ENCODE results near the gene TMEM158. TPM values are rescaled to one million over a fixed set of nuclear protein-coding genes. Genes with fewer than 3 reads are reported as not detected.

TMEM158 gene
- polyA plus RNA-seq, 1 of the 3 experiments (the other 2 are of a cell fraction), result 76.4 TPM

- Histone ChIP-seq H2AFZ (ENCODE audit: low read depth) (no peak overlapping the region), H3K27ac (ENCODE audit: low read depth in 2 of 2, low read length in 1 of 2) (no peak overlapping the region; a peak in 1 of 4 replicates), H3K27me3 (ENCODE audit: insufficient read depth) (no peaks in the 10 kb centered on the region), H3K9ac (no peak overlapping the region), H3K4me2 (no peak overlapping the region), H3K36me3 (replicated peaks in 1 of 2; ENCODE audit: control insufficient read depth in 1 of 2, insufficient read depth in 2 of 2, low read length in 1 of 2) (no peaks in the 10 kb centered on the region), H3K9me2 (no peaks in the 10 kb centered on the region), H3K79me2 (ENCODE audit: insufficient read depth) (no peaks in the 10 kb centered on the region), H3K9me3 (no peaks in the 10 kb centered on the region), H3K4me1 (ENCODE audit: control insufficient read depth in 1 of 2, insufficient read depth in 2 of 2, low read depth in 1 of 2, low read length in 1 of 2) (peaks cover 0 to 2% of the 10 kb centered on the region in 2 experiments; a peak in 1 of 4 replicates), H3F3A (replicated peaks; ENCODE audit: insufficient read depth) (no peaks in the 10 kb centered on the region), H4K20me1 (ENCODE audit: insufficient read depth) (no peaks in the 10 kb centered on the region), H3K4me3 (ENCODE audit: low read depth in 2 of 2, low read length in 1 of 2) (no peak overlapping the region)
- TF ChIP-seq SIN3A (IDR thresholded peaks at IDR 0.05; ENCODE audit: borderline replicate concordance, low read depth, low read length) (no peak), ELF1 (IDR thresholded peaks at IDR 0.05) (no peak), TCF12 (IDR thresholded peaks at IDR 0.05) (peak; percentile 27; the same call in 1 of the 2 replicates), GATA2 (CRISPR knock-in tag; IDR thresholded peaks at IDR 0.05) (no peak)
- no peak for DNase-seq
- WGBS (ENCODE audit: low lambda C conversion rate), result 74% methylated on average over 8 of the region's 8 CpGs
- ChIA-PET CTCF (interaction anchor here (0.9 to 2.0 kb wide), 3 partner anchors 21 to 148 kb away, joined by 3 to 9 read pairs (median 3); no protein-coding TSS in a partner anchor), POLR2A (interaction anchor here (0.7 kb wide), 1 partner anchor 287 kb away, joined by 8 read pairs; no protein-coding TSS in a partner anchor)
Observed at GRCh38 chr3:45188719-45189659, 37.1 kb downstream of the TMEM158 start.

- H3K4me3 ChIP-seq (ENCODE audit: low read depth in 2 of 2, low read length in 1 of 2), result no peak overlapping the region
- WGBS (ENCODE audit: low lambda C conversion rate), result 88% methylated on average over 3 of the region's 3 CpGs
- no peaks in the 10 kb centered on the region for H4K20me1 ChIP-seq (ENCODE audit: insufficient read depth)
- no peaks in the 10 kb centered on the region for H3K9me2 ChIP-seq
- no peak overlapping the region for H3K9ac ChIP-seq
- H3K36me3 ChIP-seq (replicated peaks in 1 of 2; ENCODE audit: control insufficient read depth in 1 of 2, insufficient read depth in 2 of 2, low read length in 1 of 2), result no peaks in the 10 kb centered on the region
- H3K4me1 ChIP-seq (ENCODE audit: control insufficient read depth in 1 of 2, insufficient read depth in 2 of 2, low read depth in 1 of 2, low read length in 1 of 2), result peaks cover 5 to 12% of the 10 kb centered on the region in 2 experiments; a peak in 2 of 4 replicates
- H3K4me2 ChIP-seq, result no peak overlapping the region
- H3K9me3 ChIP-seq, result no peaks in the 10 kb centered on the region
- H3K27me3 ChIP-seq (ENCODE audit: insufficient read depth), result no peaks in the 10 kb centered on the region
- ChIA-PET CTCF (interaction anchor here (1.6 kb wide), 1 partner anchor 22 kb away, joined by 3 read pairs; no protein-coding TSS in a partner anchor), POLR2A (no interaction called here)
- TF ChIP-seq RXRA (IDR thresholded peaks at IDR 0.05; ENCODE audit: borderline replicate concordance, low read depth) (no peak), YY1 (IDR thresholded peaks at IDR 0.05; ENCODE audit: low read depth) (no peak), RFX5 (IDR thresholded peaks at IDR 0.05; ENCODE audit: low read length) (no peak), SIN3A (IDR thresholded peaks at IDR 0.05; ENCODE audit: borderline replicate concordance, low read depth, low read length) (no peak), FOSL2 (IDR thresholded peaks at IDR 0.05; ENCODE audit: borderline replicate concordance, low read depth) (no peak), TAF1 (IDR thresholded peaks at IDR 0.05; ENCODE audit: borderline replicate concordance, low read depth, low read length) (no peak), RCOR1 (IDR thresholded peaks at IDR 0.05; ENCODE audit: low read length) (no peak), JUND (IDR thresholded peaks at IDR 0.05) (no peak), NFIC (IDR thresholded peaks at IDR 0.05; ENCODE audit: borderline replicate concordance) (no peak), GATA2 (CRISPR knock-in tag; IDR thresholded peaks at IDR 0.05) (no peak), CHD2 (IDR thresholded peaks at IDR 0.05; ENCODE audit: low read length, partially characterized antibody) (no peak), TCF12 (IDR thresholded peaks at IDR 0.05) (no peak), EP300 (IDR thresholded peaks at IDR 0.05; ENCODE audit: borderline replicate concordance in 1 of 2, low read depth in 1 of 2, low read length in 1 of 2) (no peak), PBX3 (IDR thresholded peaks at IDR 0.05) (no peak)
- TF ChIP-seq, protein P1, sequence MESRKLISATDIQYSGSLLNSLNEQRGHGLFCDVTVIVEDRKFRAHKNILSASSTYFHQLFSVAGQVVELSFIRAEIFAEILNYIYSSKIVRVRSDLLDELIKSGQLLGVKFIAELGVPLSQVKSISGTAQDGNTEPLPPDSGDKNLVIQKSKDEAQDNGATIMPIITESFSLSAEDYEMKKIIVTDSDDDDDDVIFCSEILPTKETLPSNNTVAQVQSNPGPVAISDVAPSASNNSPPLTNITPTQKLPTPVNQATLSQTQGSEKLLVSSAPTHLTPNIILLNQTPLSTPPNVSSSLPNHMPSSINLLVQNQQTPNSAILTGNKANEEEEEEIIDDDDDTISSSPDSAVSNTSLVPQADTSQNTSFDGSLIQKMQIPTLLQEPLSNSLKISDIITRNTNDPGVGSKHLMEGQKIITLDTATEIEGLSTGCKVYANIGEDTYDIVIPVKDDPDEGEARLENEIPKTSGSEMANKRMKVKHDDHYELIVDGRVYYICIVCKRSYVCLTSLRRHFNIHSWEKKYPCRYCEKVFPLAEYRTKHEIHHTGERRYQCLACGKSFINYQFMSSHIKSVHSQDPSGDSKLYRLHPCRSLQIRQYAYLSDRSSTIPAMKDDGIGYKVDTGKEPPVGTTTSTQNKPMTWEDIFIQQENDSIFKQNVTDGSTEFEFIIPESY (IDR thresholded peaks at IDR 0.05; ENCODE audit: borderline replicate concordance, low read depth), result no peak
- TF ChIP-seq, protein P2, sequence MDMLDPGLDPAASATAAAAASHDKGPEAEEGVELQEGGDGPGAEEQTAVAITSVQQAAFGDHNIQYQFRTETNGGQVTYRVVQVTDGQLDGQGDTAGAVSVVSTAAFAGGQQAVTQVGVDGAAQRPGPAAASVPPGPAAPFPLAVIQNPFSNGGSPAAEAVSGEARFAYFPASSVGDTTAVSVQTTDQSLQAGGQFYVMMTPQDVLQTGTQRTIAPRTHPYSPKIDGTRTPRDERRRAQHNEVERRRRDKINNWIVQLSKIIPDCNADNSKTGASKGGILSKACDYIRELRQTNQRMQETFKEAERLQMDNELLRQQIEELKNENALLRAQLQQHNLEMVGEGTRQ (IDR thresholded peaks at IDR 0.05; ENCODE audit: borderline replicate concordance, low read depth, low read length), result no peak
- TF ChIP-seq, protein P3, sequence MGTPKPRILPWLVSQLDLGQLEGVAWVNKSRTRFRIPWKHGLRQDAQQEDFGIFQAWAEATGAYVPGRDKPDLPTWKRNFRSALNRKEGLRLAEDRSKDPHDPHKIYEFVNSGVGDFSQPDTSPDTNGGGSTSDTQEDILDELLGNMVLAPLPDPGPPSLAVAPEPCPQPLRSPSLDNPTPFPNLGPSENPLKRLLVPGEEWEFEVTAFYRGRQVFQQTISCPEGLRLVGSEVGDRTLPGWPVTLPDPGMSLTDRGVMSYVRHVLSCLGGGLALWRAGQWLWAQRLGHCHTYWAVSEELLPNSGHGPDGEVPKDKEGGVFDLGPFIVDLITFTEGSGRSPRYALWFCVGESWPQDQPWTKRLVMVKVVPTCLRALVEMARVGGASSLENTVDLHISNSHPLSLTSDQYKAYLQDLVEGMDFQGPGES (IDR thresholded peaks at IDR 0.05; ENCODE audit: low read depth, low read length), result no peak
- H3K79me2 ChIP-seq (ENCODE audit: insufficient read depth), result no peaks in the 10 kb centered on the region
- DNase-seq, result no peak
- H2AFZ ChIP-seq (ENCODE audit: low read depth), result no peak overlapping the region
- no peaks in the 10 kb centered on the region for H3F3A ChIP-seq (replicated peaks; ENCODE audit: insufficient read depth)
- no peak overlapping the region for H3K27ac ChIP-seq (ENCODE audit: low read depth in 2 of 2, low read length in 1 of 2)
Observed at GRCh38 chr3:45187694-45188141, 38.4 kb downstream of the TMEM158 start.

All from SK-N-SH (cell line).